ENCODE data around the gene GLT8D2. TPM values are rescaled to one million over a fixed set of nuclear protein-coding genes. Genes with fewer than 3 reads are reported as not detected.

Gene GLT8D2
- total and polyA plus RNA-seq, 2 donors (not counting 1 experiment from before 2014, with no cell fraction given), result 36.3 to 90.1 TPM

- no peaks in the 10 kb centered on the region for H4K20me1 ChIP-seq (ENCODE audit: control insufficient read depth, extremely low read depth, insufficient read depth, low read length)
- H3K79me2 ChIP-seq (ENCODE audit: control insufficient read depth, insufficient read depth, low read length), result peaks cover 62% of the 10 kb centered on the region
- no peaks in the 10 kb centered on the region for H3K36me3 ChIP-seq (ENCODE audit: control insufficient read depth, insufficient read depth, low read length)
- no peak for DNase-seq (ENCODE audit: low read depth in 2 of 2)
- TF ChIP-seq EZH2 (IDR thresholded peaks at IDR 0.05; ENCODE audit: low read length, missing control alignments) (no peak), CTCF (conservative IDR thresholded peaks at IDR 0.05 in 1 of 2, IDR thresholded peaks at IDR 0.05 in 1 of 2; ENCODE audit: low read depth in 1 of 2, low read length in 2 of 2) (no peak)
- H3K4me1 ChIP-seq (ENCODE audit: control insufficient read depth, extremely low read depth, insufficient read depth, low read length), result peaks cover 9% of the 10 kb centered on the region
- H3K27me3 ChIP-seq (ENCODE audit: control insufficient read depth, insufficient read depth, low read length), result no peaks in the 10 kb centered on the region
- H3K27ac ChIP-seq (ENCODE audit: insufficient read depth, low read length), result peak overlapping the region; percentile 95
- H3K4me2 ChIP-seq (ENCODE audit: extremely low read depth, insufficient read depth, low read length), result peak overlapping the region; percentile 97
- H2AFZ ChIP-seq (ENCODE audit: low read length), result peak overlapping the region; percentile 87
- H3K4me3 ChIP-seq (replicated peaks in 1 of 4; ENCODE audit: control extremely low read depth in 1 of 4, insufficient read depth in 1 of 4, low read depth in 3 of 4, low read length in 4 of 4), result peak overlapping the region; percentile 86 to 100 (median 94)
- no peaks in the 10 kb centered on the region for H3K9me3 ChIP-seq (ENCODE audit: control insufficient read depth, insufficient read depth, low read depth, low read length)
- H3K9ac ChIP-seq (ENCODE audit: insufficient read depth, low read length), result peak overlapping the region; percentile 82
These were observed 84.8 kb downstream of the GLT8D2 start for GRCh38 chr12:103965255-103965589.

GRCh38 chr12:103964805-103965204 is 85.2 kb downstream of the GLT8D2 start:
- peak overlapping the region; percentile 97 for H3K4me2 ChIP-seq (ENCODE audit: extremely low read depth, insufficient read depth, low read length)
- no peaks in the 10 kb centered on the region for H3K27me3 ChIP-seq (ENCODE audit: control insufficient read depth, insufficient read depth, low read length)
- H3K79me2 ChIP-seq (ENCODE audit: control insufficient read depth, insufficient read depth, low read length), result peaks cover 57% of the 10 kb centered on the region
- peaks cover 9% of the 10 kb centered on the region for H3K4me1 ChIP-seq (ENCODE audit: control insufficient read depth, extremely low read depth, insufficient read depth, low read length)
- peak overlapping the region; percentile 95 for H3K27ac ChIP-seq (ENCODE audit: insufficient read depth, low read length)
- no peaks in the 10 kb centered on the region for H3K36me3 ChIP-seq (ENCODE audit: control insufficient read depth, insufficient read depth, low read length)
- DNase-seq (ENCODE audit: low read depth in 2 of 2), result no peak
- no peaks in the 10 kb centered on the region for H4K20me1 ChIP-seq (ENCODE audit: control insufficient read depth, extremely low read depth, insufficient read depth, low read length)
- H3K9ac ChIP-seq (ENCODE audit: insufficient read depth, low read length), result peak overlapping the region; percentile 82
- TF ChIP-seq CTCF (conservative IDR thresholded peaks at IDR 0.05 in 1 of 2, IDR thresholded peaks at IDR 0.05 in 1 of 2; ENCODE audit: low read depth in 1 of 2, low read length in 2 of 2) (no peak), EZH2 (IDR thresholded peaks at IDR 0.05; ENCODE audit: low read length, missing control alignments) (no peak)
- H3K4me3 ChIP-seq (replicated peaks in 1 of 4; ENCODE audit: control extremely low read depth in 1 of 4, insufficient read depth in 1 of 4, low read depth in 3 of 4, low read length in 4 of 4), result peak overlapping the region; percentile 86 to 100 (median 94)
- H2AFZ ChIP-seq (ENCODE audit: low read length), result no peak overlapping the region
- no peaks in the 10 kb centered on the region for H3K9me3 ChIP-seq (ENCODE audit: control insufficient read depth, insufficient read depth, low read depth, low read length)

GRCh38 chr12:103962493-103962892 is 87.5 kb downstream of the GLT8D2 start:
- no peak overlapping the region for H3K4me2 ChIP-seq (ENCODE audit: extremely low read depth, insufficient read depth, low read length)
- H2AFZ ChIP-seq (ENCODE audit: low read length), result no peak overlapping the region
- no peak overlapping the region for H3K27ac ChIP-seq (ENCODE audit: insufficient read depth, low read length)
- H3K27me3 ChIP-seq (ENCODE audit: control insufficient read depth, insufficient read depth, low read length), result no peaks in the 10 kb centered on the region
- H3K9me3 ChIP-seq (ENCODE audit: control insufficient read depth, insufficient read depth, low read depth, low read length), result no peaks in the 10 kb centered on the region
- H3K9ac ChIP-seq (ENCODE audit: insufficient read depth, low read length), result no peak overlapping the region
- TF ChIP-seq EZH2 (IDR thresholded peaks at IDR 0.05; ENCODE audit: low read length, missing control alignments) (no peak), CTCF (conservative IDR thresholded peaks at IDR 0.05 in 1 of 2, IDR thresholded peaks at IDR 0.05 in 1 of 2; ENCODE audit: low read depth in 1 of 2, low read length in 2 of 2) (no peak)
- no peak for DNase-seq (ENCODE audit: low read depth in 2 of 2)
- peaks cover 34% of the 10 kb centered on the region for H3K79me2 ChIP-seq (ENCODE audit: control insufficient read depth, insufficient read depth, low read length)
- peaks cover 8% of the 10 kb centered on the region for H3K4me1 ChIP-seq (ENCODE audit: control insufficient read depth, extremely low read depth, insufficient read depth, low read length)
- H4K20me1 ChIP-seq (ENCODE audit: control insufficient read depth, extremely low read depth, insufficient read depth, low read length), result no peaks in the 10 kb centered on the region
- H3K36me3 ChIP-seq (ENCODE audit: control insufficient read depth, insufficient read depth, low read length), result no peaks in the 10 kb centered on the region
- H3K4me3 ChIP-seq (replicated peaks in 1 of 4; ENCODE audit: control extremely low read depth in 1 of 4, insufficient read depth in 1 of 4, low read depth in 3 of 4, low read length in 4 of 4), result no peak overlapping the region

Data from fibroblast of lung (primary cell).